UCSD-AML1 (cell line): Measurements from ENCODE around the gene ODAD2.
"Not testable (repeated sequence)": the region's sequence is repeated elsewhere in the genome, so short reads cannot be mapped to it uniquely, and the experiment has no call there.

Source experiments
- DNase-seq: peaks from one replicate; lab custom pipeline; 2025; ENCODE audit not compliant: unreplicated experiment; lab: John Stamatoyannopoulos, UW

The ODAD2 gene

GRCh38 chr10:27998954-27999275 lies at the start of gene ODAD2:
Gene ODAD2 (minus strand): TSS chr10:27999079. CDS start chr10:27995142, 3,937 bp downstream.
- no peak for DNase-seq

- no peak for DNase-seq
Observed at GRCh38 chr10:28047061-28047460, 48.2 kb upstream of the ODAD2 start.

GRCh38 chr10:28046579-28046978 lies 47.7 kb upstream of the ODAD2 start:
- no peak for DNase-seq

- DNase-seq, result no peak
Observed at GRCh38 chr10:28043941-28044340, 45.1 kb upstream of the ODAD2 start.

GRCh38 chr10:28036587-28036986 lies 37.7 kb upstream of the ODAD2 start:
- DNase-seq, result no peak

GRCh38 chr10:28020993-28021982 lies 22.4 kb upstream of the ODAD2 start:
- DNase-seq, result no peak

GRCh38 chr10:28020080-28020860 lies 21.4 kb upstream of the ODAD2 start:
- DNase-seq, result no peak

GRCh38 chr10:28014651-28015050 lies 15.8 kb upstream of the ODAD2 start:
- no peak for DNase-seq

- DNase-seq, result no peak
Observed at GRCh38 chr10:28012990-28013515, 14.2 kb upstream of the ODAD2 start.

GRCh38 chr10:28010821-28011220 lies 11.9 kb upstream of the ODAD2 start:
- no peak for DNase-seq

- no peak for DNase-seq
Observed at GRCh38 chr10:28008054-28008453, 9.2 kb upstream of the ODAD2 start.

- no peak for DNase-seq
Observed at GRCh38 chr10:28001353-28001752, 2.5 kb upstream of the ODAD2 start.

- no peak for DNase-seq
Observed at GRCh38 chr10:27998178-27998953, 513 bp downstream of the ODAD2 start.

GRCh38 chr10:27997865-27998177 lies 1.1 kb downstream of the ODAD2 start:
- DNase-seq, result no peak

GRCh38 chr10:27995311-27995710 lies 3.6 kb downstream of the ODAD2 start:
- no peak for DNase-seq

GRCh38 chr10:27989357-27989756 lies 9.5 kb downstream of the ODAD2 start:
- DNase-seq, result not testable (repeated sequence)

GRCh38 chr10:27986821-27987220 lies 12.1 kb downstream of the ODAD2 start:
- no peak for DNase-seq

GRCh38 chr10:27982875-27983543 lies 15.9 kb downstream of the ODAD2 start:
- DNase-seq, result no peak

- DNase-seq, result no peak
Observed at GRCh38 chr10:27981744-27982143, 17.1 kb downstream of the ODAD2 start.

GRCh38 chr10:27970795-27971194 lies 28.1 kb downstream of the ODAD2 start:
- DNase-seq, result not testable (repeated sequence)

GRCh38 chr10:27969931-27970330 lies 28.9 kb downstream of the ODAD2 start:
- DNase-seq, result not testable (repeated sequence)
